ENCODE data around the gene TMX2. TPM values are rescaled to one million over a fixed set of nuclear protein-coding genes. Genes with fewer than 3 reads are reported as not detected.
A peak's percentile ranks its signal among the peaks of the same experiment; 100 is the strongest.
"Not testable (repeated sequence)": the region's sequence is repeated elsewhere in the genome, so short reads cannot be mapped to it uniquely, and the experiment has no call there.

Gene TMX2
- total RNA-seq, 1 experiment from 2014 or later: 147 TPM

DNA sequence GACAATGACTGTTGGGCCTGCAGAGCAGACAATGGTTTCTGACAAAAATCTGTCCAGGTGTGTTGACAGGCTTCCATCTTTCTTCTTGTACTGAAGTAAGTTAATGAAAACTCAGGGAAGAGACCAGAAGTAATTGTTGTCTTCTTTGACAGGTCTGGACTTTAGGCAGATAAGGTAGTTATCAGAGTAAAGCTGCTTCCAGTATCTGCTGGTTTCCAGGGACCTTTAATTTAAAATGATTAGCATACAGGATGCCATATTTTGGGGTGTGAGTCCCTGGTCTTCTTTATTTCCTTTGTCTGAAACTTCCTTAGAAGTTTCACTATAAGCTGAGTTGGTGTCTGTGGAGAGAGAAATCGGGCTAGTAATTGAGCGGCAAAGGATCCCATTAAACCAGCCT lies 1.4 kb downstream of the TMX2 start:
- no peak for DNase-seq (ENCODE audit: low read depth)

- not testable (repeated sequence) for DNase-seq (ENCODE audit: low read depth)
Measured at GRCh38 chr11:57716726-57717125, 4.3 kb downstream of the TMX2 start.

DNA sequence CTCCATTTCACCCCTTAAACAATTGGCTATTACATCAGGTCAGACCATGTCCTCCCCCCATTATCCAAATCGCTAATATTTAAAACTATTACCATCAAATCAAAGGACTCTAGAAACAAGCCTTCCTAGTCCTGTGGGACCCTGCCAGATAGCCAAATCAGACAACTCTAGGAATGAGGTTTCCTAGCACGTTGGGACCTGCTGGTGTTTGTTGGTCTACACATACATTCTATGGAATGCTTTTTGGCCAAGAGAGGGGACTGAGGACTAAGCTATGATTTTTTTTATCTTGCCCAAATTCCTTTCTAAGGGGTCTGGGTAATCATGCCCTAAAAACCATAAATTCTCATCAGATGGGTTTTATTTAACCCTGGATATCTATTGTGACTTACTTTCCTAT lies 14.8 kb downstream of the TMX2 start:
- DNase-seq (ENCODE audit: low read depth): no peak

DNA sequence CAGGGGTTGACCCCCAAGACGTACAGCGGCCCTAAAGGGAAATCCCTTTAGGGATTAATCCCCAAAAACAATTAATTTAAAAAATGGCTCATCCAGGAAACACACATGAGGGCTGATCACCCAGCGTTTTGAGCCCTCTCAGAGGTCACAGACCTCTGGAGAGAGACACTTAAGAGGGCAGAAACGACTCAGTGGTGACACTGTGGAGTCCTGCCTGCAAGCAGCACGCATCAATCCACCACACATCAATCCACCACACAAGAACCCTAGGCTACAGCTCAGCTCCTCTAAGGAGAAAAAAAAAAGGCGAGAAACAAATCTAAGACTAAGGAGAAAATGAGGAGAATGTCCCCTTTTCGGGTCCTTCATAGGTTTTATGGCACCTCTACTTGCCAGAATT lies 16.4 kb downstream of the TMX2 start:
- no peak for DNase-seq (ENCODE audit: low read depth)

DNA sequence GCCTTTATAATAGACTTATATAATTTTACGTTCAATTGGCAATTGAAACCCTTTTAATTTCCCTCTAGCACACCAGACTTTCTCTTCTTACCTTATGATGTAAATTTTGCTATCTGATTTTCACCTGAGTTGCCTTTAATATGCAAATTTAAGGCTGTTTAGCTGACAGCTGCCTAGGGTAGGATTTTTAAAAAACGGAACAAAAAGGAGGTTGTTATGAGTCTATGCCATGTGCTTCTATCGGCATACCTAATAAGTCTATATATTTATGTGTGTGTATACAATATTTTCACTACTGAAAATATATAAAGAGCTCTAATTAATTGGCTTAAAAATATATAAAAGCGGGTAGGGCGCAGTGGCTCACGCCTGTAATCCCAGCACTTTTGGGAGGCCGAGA lies 17.1 kb downstream of the TMX2 start:
- DNase-seq (ENCODE audit: low read depth): no peak

GRCh38 chr11:57732661-57733060 lies 20.3 kb downstream of the TMX2 start:
- DNase-seq (ENCODE audit: low read depth): no peak

DNA sequence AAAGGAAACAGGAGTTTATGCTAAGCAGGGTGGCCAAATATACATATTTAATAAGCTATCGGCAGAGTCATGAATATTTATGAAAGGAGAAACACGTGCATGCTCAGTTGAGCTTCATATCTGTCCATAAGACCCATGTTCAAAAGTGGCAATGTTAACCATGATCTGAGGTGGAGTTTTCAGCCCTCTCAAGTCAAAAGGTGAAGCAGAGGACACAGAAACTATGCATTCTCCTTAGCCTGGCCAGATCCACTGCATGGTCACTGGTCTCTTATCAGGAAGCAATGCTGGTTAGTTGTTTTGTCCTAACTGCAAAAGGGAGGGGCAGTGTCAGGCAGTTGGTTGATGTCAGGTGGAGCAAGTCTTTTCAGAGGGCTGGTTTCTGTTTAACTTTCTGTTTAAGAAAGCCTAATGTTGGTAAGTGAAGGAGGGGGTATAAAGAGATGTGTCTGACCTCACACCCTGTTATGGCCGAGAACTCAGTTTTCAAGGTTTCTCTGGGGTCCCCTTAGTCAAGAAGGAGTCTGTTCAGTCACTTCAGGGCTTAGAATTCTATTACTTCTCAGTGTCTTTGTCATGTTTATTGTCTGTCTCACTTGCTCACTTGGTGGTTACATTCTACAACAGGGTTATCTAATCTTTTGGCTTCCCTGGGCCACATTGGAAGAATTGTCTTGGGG lies 23.4 kb downstream of the TMX2 start:
- DNase-seq (ENCODE audit: low read depth): no peak

DNA sequence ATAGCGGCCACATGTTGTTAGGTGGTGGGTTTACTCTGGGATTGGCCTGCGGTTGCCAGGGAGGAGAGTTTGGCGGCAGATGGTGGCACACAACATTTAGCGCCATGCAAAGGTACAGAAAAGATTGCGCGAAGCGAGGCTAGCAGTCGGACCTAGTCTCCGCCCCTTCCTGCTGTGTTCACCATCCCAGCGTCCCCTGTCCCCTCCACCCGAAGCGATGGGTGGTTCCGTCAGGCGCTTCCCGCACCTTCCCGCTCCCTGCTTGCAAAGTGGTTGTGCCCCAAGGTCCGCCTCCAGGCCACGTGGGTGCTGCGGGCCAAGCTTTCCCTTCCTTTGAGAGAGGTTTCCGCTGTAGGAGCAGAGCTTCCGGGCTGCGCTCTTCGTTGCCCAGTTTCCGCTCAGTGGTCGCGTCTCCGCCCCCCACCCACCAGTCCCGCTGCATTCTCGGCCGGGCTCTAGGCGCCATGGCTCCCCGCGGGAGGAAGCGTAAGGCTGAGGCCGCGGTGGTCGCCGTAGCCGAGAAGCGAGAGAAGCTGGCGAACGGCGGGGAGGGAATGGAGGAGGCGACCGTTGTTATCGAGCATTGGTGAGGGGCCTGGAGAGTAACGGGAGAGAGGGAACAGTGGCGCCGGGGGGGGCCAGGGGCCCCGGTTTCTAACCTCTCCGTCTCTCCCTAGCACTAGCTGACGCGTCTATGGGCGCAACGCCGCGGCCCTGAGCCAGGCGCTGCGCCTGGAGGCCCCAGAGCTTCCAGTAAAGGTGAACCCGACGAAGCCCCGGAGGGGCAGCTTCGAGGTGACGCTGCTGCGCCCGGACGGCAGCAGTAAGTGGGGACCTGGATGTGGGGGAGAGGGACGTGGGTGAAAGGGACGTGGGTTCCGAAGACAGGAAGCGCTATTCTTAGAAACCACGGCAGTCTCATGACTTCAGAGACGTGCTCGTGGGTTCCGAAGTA lies 29.0 kb downstream of the TMX2 start, which contains the start of gene SELENOH:
SELENOH (plus strand) TSS at position 360 of the 955 bp plus-strand sequence; CDS start at position 465, 105 bp downstream.
- peak; percentile 97 for DNase-seq (ENCODE audit: low read depth)

DNA sequence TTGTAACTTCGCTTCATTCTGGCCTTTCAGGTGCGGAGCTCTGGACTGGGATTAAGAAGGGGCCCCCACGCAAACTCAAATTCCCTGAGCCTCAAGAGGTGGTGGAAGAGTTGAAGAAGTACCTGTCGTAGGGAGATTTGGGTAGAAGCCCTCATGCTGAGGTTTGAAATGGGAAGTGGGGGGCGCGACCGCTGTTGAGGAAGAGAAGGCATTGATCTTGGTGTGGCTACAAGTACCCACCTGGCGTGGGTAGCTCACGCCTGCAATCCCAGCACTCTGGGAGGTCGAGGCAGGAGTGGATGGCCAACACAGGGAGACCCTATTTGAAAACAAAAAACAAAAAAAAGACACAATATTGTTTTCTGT lies 29.7 kb downstream of the TMX2 start:
- DNase-seq (ENCODE audit: low read depth): no peak

GRCh38 chr11:57744357-57744756 lies 32.0 kb downstream of the TMX2 start:
- no peak for DNase-seq (ENCODE audit: low read depth)

GRCh38 chr11:57745206-57745605 lies 32.8 kb downstream of the TMX2 start:
- no peak for DNase-seq (ENCODE audit: low read depth)

- DNase-seq (ENCODE audit: low read depth): no peak
Measured at GRCh38 chr11:57746920-57747319, 34.5 kb downstream of the TMX2 start.

DNA sequence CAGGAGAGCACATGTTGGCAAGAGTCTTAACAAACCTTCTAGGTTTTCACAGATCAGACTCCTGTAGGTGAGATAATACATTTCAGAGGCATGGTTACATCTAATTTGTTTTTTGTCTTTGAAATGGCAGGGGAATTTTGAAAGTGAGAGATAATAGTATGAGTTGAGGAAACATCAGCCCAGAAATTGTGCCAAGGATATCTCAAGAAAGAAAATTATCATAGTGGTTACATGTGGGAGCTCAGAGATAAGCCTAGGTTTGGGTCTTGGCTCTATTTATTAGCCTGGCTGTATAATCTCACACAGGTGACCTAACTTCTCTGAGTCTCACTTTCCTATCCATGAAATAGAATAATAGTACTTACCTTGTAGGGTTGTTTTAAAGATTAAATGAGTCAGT lies 38.8 kb downstream of the TMX2 start:
- no peak for DNase-seq (ENCODE audit: low read depth)

GRCh38 chr11:57751676-57752253 lies 39.4 kb downstream of the TMX2 start, which contains the start of gene BTBD18:
Gene BTBD18 (minus strand): TSS chr11:57751819. CDS start chr11:57751188, 631 bp downstream.
- peak; percentile 40 for DNase-seq (ENCODE audit: low read depth)

GRCh38 chr11:57752954-57753353 lies 40.6 kb downstream of the TMX2 start:
- no peak for DNase-seq (ENCODE audit: low read depth)

- DNase-seq (ENCODE audit: low read depth): no peak
Measured at GRCh38 chr11:57758174-57758573, 45.8 kb downstream of the TMX2 start.

GRCh38 chr11:57761301-57762234 lies 49.2 kb downstream of the TMX2 start, which contains the start of gene CTNND1:
Gene CTNND1 (plus strand): TSS chr11:57761802. CDS start chr11:57791479, 29,677 bp downstream.
- peak; percentile 98 for DNase-seq (ENCODE audit: low read depth)

DNA sequence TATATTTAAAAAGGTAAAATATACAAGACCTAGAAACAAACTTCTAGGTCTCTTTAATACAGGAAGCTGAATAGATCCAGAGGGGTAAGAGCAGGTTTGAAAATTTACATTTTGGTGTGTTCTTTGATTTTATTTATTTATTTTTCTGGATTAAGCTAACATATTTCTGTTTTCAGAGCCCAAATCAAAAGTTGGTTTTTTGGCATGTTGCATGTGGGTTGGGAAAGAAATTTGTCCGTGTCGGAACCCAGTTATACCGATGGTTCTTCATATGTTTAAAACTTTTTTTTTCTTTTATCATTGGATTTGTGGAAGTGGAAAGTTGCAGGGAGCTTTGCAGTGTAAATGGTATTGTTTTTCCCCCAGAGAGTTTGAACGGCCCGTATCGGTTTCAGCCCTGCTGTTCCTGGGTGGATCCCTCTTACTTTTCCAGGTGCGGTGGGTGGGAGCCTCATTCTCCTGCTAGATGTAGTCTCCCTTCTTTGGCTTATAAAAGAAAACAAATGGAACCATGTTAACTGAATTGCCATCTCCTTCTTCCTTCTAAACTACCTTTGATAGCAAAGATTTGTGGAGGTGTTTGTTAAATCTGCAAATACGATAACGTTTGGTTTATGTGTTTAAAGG lies 50.0 kb downstream of the TMX2 start:
- no peak for DNase-seq (ENCODE audit: low read depth)

DNA sequence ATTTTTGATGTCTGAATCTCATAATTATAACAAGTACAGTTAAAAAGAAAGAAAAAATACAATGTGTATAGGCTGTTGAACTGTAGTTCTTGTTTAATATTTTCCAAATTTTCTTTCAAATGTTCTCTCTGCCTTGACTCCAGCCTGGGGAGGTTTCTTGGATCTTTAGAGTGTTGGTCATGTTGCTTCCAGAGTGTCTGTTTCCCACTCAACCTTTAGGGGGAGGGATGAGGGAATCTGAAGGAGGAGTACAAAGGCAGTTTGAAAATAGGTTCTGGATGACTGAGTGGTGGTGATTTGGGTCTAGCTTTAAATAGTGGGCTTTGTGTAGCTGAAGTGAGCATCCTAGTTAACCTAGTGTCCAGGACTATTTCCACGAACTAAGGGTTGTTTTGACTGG lies 51.2 kb downstream of the TMX2 start:
- peak; percentile 54 for DNase-seq (ENCODE audit: low read depth)

DNA sequence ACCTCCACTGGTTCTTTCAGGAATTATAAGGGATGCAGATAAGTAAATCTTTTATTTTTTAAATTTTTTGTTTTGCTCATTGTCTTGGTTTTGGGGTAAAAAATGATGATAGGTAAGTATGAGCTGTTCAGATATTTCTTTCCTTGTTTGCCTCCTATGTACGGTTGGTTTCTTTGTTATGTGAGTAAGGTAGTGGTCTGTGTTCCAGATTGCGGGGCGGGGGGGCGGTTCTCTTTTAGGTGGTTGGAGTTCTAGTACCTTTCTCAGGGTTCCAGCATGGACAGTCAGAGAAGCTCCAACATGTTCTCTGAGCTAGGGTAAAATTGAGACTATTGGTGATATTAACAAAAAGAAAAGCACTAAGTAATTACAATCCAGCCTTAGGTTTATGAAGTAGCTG lies 51.6 kb downstream of the TMX2 start:
- DNase-seq (ENCODE audit: low read depth): no peak

- no peak for DNase-seq (ENCODE audit: low read depth)
Measured at GRCh38 chr11:57764566-57764965, 52.2 kb downstream of the TMX2 start.

Data from RPMI7951 (cell line).